ELF-1 (cell line): Measurements from ENCODE around the gene SOCS7.
A peak's percentile ranks its signal among the peaks of the same experiment; 100 is the strongest.

Experiments used
- DNase-seq: peaks from one replicate; pipeline ENCODE4 v3.0.0-alpha.2; 2016; ENCODE audit warnings: low read depth, low spot score

Gene SOCS7

GRCh38 chr17:38336838-38337237 is 14.8 kb upstream of the SOCS7 start:
- no peak for DNase-seq

GRCh38 chr17:38338053-38338452 is 13.6 kb upstream of the SOCS7 start:
- no peak for DNase-seq

GRCh38 chr17:38338535-38338934 is 13.1 kb upstream of the SOCS7 start:
- no peak for DNase-seq

GRCh38 chr17:38339891-38340290 is 11.8 kb upstream of the SOCS7 start:
- DNase-seq = no peak

- DNase-seq = peak; percentile 77
Observed at GRCh38 chr17:38341035-38341721, 10.5 kb upstream of the SOCS7 start.

DNA sequence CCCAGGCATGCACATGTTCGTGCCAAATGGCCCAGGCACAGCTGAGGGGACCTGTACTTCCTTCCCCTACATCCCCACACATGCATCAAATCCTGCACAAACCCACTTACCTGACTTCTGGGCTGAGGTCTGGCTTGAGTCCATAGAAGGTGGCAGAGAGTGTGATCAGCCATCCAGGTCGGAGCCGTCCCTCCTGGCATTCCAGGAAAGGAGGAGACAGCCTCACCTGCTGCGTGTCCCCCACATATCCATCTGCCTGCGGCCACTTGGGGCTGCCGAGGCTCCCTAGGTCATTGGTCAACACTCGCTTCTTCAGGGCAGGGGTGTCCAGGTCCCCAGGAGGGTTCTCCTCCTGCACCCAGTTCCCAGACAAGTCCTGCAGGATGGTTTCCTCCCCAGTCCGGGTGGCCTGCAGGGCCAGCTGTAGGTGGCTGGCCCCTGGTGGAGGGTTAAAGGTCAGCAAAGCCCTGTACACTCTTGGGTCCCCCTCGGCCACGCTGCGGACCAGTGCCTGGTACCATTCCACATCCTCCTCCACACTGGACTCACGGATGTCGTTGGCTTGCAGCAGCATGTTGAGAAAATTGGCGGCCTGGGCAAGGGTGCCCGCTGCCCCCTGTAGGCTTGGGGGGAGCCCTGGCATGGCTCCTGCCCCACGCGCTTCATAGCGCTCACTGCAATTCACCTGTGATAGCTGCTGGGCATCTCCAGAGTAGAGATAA is 8.6 kb upstream of the SOCS7 start:
- DNase-seq = no peak

GRCh38 chr17:38343608-38344419 is 7.8 kb upstream of the SOCS7 start, which contains the start of gene GPR179:
Gene GPR179, minus strand, starts transcription at chr17:38343956. Its CDS starts 167 bp downstream, at chr17:38343789.
- DNase-seq = no peak

DNA sequence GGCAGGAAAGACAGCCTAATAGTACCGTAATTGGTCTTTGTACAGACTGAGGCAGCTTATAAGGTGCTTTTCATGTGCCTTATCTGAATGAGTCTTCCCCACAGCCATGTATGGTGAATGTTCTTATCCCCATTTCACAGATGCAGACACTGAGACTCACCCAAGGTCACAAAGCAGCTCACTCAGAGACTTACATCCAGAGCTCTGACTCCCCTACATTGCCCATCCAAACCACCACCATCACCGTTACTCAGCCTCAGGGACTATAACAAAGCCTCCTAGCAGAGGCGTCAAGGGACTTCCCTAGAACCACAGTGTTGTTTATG is 7.3 kb upstream of the SOCS7 start:
- DNase-seq = no peak

DNA sequence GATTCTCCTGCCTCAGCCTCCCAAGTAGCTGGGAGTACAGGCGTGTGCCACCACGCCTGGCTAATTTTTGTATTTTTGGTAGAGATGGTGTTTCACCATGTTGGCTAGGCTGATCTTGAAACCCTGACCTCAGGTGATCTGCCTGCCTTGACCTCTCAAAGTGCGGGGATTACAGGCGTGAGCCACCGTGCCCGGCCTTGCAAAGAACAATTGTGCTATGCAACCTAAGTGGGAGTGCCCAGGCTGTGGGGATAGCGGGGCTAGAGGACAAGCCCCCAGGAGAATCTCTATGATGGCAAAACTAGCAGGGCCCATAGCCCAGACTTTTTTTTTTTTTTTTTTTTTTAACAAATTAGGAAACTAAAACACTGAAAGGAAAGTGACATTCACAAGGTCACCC is 5.9 kb upstream of the SOCS7 start:
- DNase-seq = no peak

- peak; percentile 88 for DNase-seq
Observed at GRCh38 chr17:38349097-38349730, 2.4 kb upstream of the SOCS7 start.

DNA sequence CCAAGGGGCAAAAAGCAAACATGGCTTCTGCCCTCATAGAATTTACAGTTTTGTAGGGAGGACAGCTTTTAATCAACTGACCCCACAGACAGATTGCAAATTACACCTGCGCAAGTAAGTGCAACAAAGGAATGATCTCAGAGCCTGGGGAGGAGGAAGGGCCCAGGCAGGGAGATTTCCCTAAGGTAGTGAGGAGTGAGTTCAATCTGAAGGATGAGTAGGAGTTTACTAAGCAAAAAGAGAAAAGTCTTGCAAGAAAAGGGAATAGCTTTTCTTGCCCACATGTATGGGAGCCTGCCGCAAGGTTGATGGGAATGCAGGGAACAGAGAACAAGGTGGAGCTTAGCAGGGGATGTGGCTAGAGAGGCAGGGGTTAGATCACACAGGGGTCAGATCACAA is 1.6 kb upstream of the SOCS7 start:
- DNase-seq = no peak

DNA sequence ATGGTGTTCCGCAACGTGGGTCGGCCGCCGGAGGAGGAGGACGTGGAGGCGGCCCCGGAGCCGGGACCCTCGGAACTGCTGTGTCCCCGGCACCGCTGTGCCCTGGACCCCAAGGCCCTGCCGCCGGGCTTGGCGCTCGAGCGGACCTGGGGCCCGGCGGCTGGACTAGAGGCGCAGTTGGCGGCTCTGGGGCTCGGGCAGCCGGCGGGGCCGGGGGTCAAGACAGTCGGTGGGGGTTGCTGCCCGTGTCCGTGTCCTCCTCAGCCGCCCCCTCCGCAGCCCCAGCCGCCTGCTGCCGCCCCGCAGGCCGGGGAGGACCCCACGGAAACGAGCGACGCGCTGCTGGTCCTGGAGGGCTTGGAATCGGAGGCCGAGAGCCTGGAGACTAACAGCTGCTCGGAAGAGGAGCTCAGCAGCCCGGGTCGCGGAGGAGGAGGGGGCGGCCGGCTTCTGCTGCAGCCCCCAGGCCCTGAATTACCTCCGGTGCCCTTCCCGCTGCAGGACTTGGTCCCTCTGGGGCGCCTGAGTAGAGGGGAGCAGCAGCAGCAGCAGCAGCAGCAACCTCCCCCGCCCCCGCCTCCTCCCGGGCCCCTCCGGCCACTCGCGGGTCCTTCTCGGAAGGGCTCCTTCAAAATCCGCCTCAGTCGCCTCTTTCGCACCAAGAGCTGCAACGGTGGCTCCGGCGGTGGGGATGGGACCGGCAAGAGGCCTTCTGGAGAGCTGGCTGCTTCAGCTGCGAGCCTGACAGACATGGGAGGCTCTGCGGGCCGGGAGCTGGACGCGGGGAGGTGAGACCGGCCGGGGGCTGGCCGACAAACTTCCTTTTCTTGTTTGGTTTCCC is 821 bp downstream of the SOCS7 start:
- DNase-seq = peak; percentile 49

DNA sequence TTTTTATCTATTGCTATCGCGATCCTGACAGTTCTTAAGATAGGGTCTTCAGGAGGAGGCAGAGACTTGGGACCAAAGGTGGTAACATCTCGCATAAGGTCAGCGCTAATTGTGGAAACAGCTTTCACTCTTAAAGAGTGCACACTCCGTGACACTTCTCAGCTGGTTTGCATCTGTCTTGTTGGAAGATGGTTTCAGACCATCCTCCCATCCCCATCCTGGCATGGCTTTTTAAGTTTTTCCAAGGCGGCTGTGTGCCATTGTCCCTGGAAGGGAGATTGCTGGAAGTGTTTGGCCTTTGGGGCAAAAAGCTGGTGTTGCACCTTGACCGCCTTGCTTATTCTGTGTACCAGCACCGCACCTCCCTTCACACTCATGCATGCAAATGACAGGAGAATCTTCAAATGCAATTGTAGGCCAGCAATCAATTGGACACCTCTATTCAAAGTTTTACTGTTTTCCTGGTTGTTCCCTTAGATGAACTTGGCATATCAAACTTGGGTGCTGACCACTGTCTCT is 1.5 kb downstream of the SOCS7 start:
- no peak for DNase-seq

DNA sequence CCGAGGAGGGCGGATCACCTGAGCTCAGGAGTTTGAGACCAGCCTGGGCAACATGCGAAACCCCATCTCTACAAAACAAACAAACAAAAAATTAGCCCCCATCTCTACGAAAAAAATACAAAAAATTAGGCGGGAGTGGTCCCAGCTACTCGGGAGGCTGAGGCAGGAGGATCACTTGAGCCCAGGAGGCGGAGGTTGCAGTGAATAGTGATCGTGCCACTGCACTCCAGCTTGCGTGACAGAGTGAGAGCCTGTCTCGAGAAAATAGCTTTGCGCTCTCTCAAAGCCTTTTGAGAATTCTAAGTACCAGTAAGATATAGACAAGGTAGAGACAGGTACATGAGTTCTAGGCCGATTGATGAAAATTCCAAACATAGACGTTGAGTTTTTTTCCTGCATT is 2.0 kb downstream of the SOCS7 start:
- no peak for DNase-seq

DNA sequence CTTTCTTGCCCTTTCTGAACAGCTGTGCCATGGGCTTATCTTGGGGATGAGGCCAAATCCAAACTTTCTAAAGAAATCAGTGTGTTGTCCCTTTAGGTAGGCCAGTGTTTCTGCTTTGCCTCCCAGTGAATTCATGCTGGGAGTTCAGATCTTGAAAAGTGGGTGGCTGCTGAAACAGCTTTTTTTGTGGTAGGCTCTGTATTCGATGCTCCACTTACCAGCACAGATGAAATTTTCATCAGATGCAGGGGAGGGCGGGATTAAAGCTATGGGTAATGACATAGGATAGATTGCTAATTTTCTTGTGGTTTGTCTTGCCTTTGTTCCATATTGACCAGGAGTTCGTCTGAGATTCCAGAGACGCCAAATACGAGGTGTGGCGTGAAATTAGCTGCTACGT is 2.8 kb downstream of the SOCS7 start:
- DNase-seq = no peak

DNA sequence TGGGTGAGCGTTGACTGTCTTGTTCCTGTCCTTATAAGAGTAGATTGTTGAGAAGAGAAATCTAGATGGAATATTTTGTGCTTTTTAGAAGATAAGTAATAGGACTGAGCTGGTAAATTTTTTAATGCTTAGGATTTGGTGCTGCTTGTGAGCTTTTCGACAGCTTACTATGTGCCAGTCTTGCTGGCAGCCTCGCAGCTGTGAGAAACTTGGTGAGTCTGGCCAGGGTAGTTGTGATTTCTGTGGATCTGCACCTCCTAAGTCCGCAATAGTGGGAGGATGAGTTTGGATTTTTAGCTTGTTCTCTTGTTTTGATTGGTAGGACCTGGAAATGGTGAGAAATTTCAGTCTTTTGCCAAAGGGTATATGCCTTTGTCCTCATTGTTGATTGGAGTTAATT is 3.6 kb downstream of the SOCS7 start:
- DNase-seq = no peak

DNA sequence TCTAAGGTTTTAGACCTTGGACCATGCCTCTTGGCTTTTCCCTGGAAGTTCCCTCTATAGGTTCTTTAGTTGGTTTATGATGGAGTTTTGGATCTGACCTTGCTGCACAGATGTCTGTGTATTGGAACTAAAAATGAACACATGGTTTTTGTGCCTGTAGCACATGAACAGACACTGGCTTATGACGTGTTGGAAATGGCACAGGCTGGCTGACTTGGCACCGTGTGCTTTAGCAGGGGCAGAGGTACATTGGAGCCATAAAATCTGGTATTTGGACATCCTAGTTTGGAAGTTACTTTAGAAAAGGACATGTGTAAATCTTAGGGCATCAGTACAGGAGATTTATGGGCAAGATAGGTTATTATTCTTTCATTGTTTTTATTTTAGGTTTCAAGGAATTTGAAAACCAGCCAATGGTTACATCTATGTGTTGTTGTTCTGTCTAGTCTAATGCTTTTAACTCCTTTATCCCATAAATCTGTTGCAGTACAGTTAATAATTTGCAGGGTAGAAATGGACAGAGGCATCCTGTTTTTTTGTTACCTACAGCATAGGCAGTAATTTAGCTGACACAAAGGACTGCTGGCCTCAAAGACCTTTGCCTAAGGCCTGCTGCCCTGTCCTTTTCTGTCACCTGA is 6.0 kb downstream of the SOCS7 start:
- no peak for DNase-seq

DNA sequence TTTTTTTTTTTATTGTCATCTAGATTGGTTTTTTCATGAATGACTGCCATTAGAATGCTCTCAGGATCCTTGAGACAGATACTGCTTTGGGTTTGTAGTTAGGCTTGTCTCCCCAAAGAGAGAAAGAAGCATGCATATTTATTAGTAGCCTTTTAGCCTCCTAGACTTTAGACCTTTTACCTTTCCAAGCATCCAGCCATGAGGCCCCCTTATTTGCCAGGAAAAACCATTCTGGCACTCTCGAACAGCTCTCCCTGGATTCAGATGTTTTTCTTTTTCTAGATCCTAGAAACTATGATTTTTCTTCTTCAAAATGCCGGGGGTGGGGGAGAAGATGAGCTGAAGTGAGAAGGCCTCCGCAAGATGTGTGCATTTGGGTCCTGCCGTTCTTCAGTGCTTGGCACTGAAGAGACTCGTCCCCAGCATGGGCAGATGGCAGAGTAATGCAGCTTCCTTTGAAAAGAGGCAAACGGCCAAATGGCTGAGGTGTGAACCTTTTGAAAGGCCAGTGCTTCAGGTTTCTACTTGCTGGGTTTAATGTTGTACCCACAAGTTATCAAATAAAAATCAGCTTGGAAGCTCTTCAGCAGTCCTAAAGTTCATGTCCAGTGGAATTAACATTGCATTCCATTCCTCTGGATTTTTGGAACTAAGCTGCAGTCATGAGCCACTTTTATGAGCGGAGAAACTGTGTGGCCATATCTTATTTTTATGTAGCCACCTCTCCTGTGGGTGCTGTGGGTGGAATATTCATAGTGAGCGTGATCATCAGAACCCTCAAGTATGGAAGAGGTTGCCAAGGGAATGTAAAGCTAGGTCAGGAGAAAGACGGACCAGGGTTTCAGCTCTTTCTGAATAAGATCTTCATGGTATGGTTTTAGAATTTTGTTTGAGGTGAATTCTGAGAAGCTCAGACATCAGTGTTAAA is 7.2 kb downstream of the SOCS7 start:
- no peak for DNase-seq

DNA sequence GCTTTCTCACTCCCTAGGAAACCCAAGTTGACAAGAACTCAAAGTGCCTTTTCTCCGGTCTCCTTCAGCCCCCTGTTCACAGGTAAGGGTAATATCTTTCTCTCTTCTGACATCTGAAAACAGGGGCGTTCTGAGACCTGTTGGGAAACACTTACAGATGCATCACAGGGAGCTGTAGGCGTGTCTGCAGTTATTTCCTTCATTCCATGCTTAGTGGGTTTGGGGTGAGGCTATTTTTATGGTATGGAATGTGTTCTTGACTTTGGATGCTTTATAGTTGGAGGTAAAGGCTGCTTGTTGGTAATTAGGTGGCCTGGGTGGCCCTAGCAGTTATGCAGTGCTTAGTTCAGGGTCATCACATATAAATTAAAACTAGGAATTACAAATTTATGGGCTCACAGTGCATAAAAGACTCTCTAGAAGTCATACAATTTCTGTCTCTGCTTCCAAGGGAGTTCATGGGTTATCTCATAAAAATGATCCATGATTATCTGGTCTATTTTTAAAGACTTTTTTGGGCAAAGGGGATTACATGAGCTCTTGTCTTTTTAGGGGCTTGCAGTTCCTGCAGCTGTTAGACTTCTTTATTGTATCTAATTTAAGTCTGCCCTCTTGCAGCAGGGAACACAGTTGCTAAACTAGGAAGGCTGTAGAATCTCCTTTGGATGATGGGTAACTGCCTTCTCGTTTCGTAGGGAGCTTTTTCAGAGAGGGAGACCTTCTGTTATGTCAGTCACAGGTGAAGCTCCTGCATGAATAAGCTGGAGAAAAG is 10.2 kb downstream of the SOCS7 start:
- DNase-seq = no peak
